BLaER1 (cell line): ENCODE results near the gene LCAT.
"Not testable (repeated sequence)": the region's sequence is repeated elsewhere in the genome, so short reads cannot be mapped to it uniquely, and the experiment has no call there.

ENCODE experiments used
- H3K27ac ChIP-seq: shearing (Covaris generic); formaldehyde crosslinking; 2 replicates; pipeline ENCODE4 v1.8.1; 2022
- H3K27me3 ChIP-seq: shearing (Covaris generic); formaldehyde crosslinking; 2 replicates; pipeline ENCODE4 v1.8.1; 2022
- H3K36me3 ChIP-seq: shearing (Covaris generic); formaldehyde crosslinking; 2 replicates; pipeline ENCODE4 v1.8.1; 2022
- H3K4me1 ChIP-seq: shearing (Covaris generic); formaldehyde crosslinking; 2 replicates; pipeline ENCODE4 v1.8.1; 2022
- H3K4me2 ChIP-seq: shearing (Covaris generic); formaldehyde crosslinking; 2 replicates; pipeline ENCODE4 v1.8.1; 2022
- H3K4me3 ChIP-seq: shearing (Covaris generic); formaldehyde crosslinking; 2 replicates; pipeline ENCODE4 v1.8.1; 2022
- H3K9ac ChIP-seq: shearing (Covaris generic); formaldehyde crosslinking; 2 replicates; pipeline ENCODE4 v1.8.1; 2022
- H3K9me3 ChIP-seq: shearing (Covaris generic); formaldehyde crosslinking; 2 replicates; pipeline ENCODE4 v1.8.1; 2022
- H4K20me1 ChIP-seq: shearing (Covaris generic); formaldehyde crosslinking; 2 replicates; pipeline ENCODE4 v1.8.1; 2022
- Cebpa-rat ChIP-seq: shearing (Covaris generic); IDR thresholded peaks from 2 replicates; pipeline ENCODE4 v1.8.1; 2022

LCAT gene

GRCh38 chr16:67917140-67917851, 26.6 kb downstream of the LCAT start:
- TF ChIP-seq Cebpa-rat = no peak
- no peak overlapping the region for H3K4me3 ChIP-seq
- no peaks in the 10 kb centered on the region for H3K27me3 ChIP-seq
- no peak overlapping the region for H3K4me2 ChIP-seq
- peaks cover 69% of the 10 kb centered on the region for H3K36me3 ChIP-seq
- H4K20me1 ChIP-seq = peaks cover 85% of the 10 kb centered on the region
- H3K4me1 ChIP-seq = peaks cover 42% of the 10 kb centered on the region
- H3K9ac ChIP-seq = peak overlapping the region; percentile 35; the same call in 1 of the 2 replicates
- no peaks in the 10 kb centered on the region for H3K9me3 ChIP-seq
- H3K27ac ChIP-seq = no peak overlapping the region

DNA sequence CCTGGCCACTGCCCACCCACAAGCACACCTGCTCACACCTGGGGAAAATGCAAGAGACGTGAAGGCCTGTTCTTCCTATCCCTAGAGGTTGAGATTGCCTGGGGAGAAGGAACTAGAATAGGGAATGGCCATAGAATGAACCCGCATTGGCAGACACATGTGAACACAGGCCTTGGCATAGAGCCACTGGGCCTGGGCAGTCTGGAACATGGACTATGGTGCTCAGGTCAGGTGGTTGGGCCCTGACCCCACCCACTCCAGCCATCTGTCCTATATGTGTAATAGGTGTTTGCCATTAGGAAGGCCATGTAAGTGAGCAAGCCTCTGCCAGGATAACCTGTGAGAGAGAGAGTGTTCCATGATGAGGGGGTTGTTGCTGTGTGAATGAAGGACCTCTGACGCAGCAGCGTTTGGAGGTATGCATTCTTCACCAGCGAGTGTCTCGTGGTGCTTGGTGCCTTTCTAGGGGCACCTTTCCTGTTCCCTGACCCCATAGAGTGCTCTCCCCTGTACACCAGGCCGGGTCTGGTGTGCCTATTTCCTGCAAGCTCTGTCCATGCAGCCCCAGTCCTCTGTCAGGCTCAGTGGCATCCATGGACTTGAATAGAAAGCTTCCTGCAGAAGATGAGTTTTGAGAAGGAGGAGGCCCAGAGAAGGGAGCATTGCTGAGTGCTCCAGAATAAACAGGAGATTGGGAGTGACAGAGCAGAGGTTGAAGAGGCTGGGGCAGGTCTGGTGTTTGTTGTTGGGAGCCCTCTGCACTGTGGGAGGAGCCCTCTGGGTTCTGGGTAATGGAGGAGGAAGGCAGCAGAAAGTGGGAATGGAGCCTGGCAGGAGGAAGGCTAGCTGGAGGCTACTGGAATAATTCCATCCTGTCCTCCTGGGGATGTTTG, 27.8 kb downstream of the LCAT start:
- H3K4me2 ChIP-seq = no peak overlapping the region
- TF ChIP-seq Cebpa-rat = no peak
- no peak overlapping the region for H3K27ac ChIP-seq
- H3K4me1 ChIP-seq = peaks cover 32% of the 10 kb centered on the region
- H3K4me3 ChIP-seq = no peak overlapping the region
- H3K36me3 ChIP-seq = peaks cover 78% of the 10 kb centered on the region
- peaks cover 85% of the 10 kb centered on the region for H4K20me1 ChIP-seq
- no peaks in the 10 kb centered on the region for H3K27me3 ChIP-seq
- no peak overlapping the region for H3K9ac ChIP-seq
- H3K9me3 ChIP-seq = no peaks in the 10 kb centered on the region

DNA sequence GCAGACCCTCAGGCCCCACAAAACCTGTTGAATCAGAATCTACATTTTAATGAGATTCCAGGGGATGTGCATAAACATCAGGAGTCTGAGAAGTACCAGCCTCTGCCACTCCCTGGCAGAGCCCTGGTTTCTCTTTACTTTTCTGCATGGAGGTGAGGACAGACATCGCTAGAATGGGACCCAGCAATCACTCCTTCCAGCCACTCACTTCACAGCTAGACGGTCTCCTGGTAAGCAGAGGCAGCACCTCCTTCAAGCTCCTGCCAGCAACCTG, 28.5 kb downstream of the LCAT start:
- not testable (repeated sequence) for H3K4me2 ChIP-seq, H3K9ac ChIP-seq, H3K27ac ChIP-seq, H3K4me3 ChIP-seq, H3K9me3 ChIP-seq, H3K27me3 ChIP-seq
- H4K20me1 ChIP-seq = peaks cover 85% of the 10 kb centered on the region
- peaks cover 84% of the 10 kb centered on the region for H3K36me3 ChIP-seq
- peaks cover 32% of the 10 kb centered on the region for H3K4me1 ChIP-seq

DNA sequence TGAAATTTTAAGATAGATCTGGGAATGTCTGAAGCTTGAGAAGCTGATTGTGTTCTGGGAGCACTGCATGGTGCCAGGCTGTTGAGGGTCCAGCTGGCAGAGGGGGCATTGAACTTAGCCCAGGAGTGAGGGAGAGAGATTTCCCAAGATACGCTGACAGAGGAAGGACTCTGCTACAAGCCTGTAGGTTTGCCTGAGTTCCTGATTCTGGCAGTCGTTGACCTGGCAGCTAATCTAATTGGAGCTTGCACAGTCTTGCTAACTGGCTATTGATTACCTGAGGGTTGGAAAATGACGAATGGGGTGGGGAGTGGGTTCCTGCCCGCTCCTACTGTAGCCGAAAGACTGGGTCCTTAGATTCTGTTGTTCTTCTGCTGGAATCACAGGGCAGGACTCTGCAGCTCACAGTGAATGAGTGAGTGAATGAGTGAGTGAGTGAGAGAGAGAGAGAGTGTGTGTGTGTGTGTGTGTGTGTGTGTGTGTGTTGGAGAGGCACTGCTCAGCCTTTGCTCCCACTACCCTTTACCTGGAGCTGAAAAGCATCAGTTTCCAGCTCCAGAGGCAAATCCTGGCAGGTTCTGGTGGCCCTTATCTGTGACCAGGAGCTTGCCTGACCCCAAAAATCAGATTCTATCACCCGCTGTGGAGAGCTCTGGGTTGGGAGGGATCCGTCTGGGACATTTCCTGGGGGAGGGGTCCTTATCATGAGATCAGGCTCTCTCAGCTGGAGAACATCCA, 29.0 kb downstream of the LCAT start:
- peaks cover 86% of the 10 kb centered on the region for H3K36me3 ChIP-seq
- H3K27me3 ChIP-seq = no peaks in the 10 kb centered on the region
- H3K4me2 ChIP-seq = no peak overlapping the region
- peaks cover 85% of the 10 kb centered on the region for H4K20me1 ChIP-seq
- no peak for TF ChIP-seq Cebpa-rat
- no peak overlapping the region for H3K4me3 ChIP-seq
- no peak overlapping the region for H3K27ac ChIP-seq
- H3K4me1 ChIP-seq = peaks cover 32% of the 10 kb centered on the region
- H3K9me3 ChIP-seq = no peaks in the 10 kb centered on the region
- no peak overlapping the region for H3K9ac ChIP-seq

DNA sequence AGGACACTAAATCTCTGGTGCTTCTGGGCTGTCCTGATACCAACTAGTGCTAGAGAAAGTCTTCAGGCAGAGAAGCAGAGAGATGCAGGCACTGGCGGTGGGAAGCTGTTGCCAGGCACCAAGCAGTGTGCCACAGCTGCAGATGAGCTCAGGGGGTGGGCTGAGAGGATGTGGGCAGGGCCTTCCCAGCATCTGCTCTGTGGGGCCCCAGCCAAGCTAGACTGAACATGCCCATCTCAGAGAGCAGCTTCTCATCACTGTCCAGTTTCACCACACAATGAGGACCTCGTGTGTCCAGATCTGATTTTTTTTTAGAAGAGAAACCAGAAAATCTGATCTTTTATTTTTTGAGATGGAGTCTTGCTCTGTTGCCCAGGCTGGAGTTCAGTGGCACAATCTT, 33.8 kb downstream of the LCAT start:
- H3K4me3 ChIP-seq = no peak overlapping the region

GRCh38 chr16:67909056-67909742, 34.7 kb downstream of the LCAT start:
- H3K4me1 ChIP-seq = peaks cover 21% of the 10 kb centered on the region
- peaks cover 65% of the 10 kb centered on the region for H3K36me3 ChIP-seq
- H3K4me3 ChIP-seq = no peak overlapping the region
- peaks cover 54% of the 10 kb centered on the region for H4K20me1 ChIP-seq
- H3K27me3 ChIP-seq = no peaks in the 10 kb centered on the region
- no peaks in the 10 kb centered on the region for H3K9me3 ChIP-seq
- TF ChIP-seq Cebpa-rat = no peak
- H3K27ac ChIP-seq = no peak overlapping the region
- H3K9ac ChIP-seq = peak overlapping the region; percentile 30; the same call in 1 of the 2 replicates
- H3K4me2 ChIP-seq = peak overlapping the region; percentile 29; the same call in 1 of the 2 replicates

More for the DNA sequence above, 33.8 kb downstream of the LCAT start:
- H4K20me1 ChIP-seq = peaks cover 63% of the 10 kb centered on the region
- peak overlapping the region; percentile 30; the same call in 1 of the 2 replicates for H3K9ac ChIP-seq
- H3K27me3 ChIP-seq = no peaks in the 10 kb centered on the region
- H3K4me1 ChIP-seq = peaks cover 21% of the 10 kb centered on the region
- no peak for TF ChIP-seq Cebpa-rat
- H3K27ac ChIP-seq = no peak overlapping the region
- H3K9me3 ChIP-seq = no peaks in the 10 kb centered on the region
- peaks cover 70% of the 10 kb centered on the region for H3K36me3 ChIP-seq
- peak overlapping the region; percentile 29 for H3K4me2 ChIP-seq

- H3K27ac ChIP-seq = no peak overlapping the region
- H3K27me3 ChIP-seq = no peaks in the 10 kb centered on the region
- no peak for TF ChIP-seq Cebpa-rat
- H3K4me1 ChIP-seq = peaks cover 21% of the 10 kb centered on the region
- H3K36me3 ChIP-seq = peaks cover 72% of the 10 kb centered on the region
- H3K9ac ChIP-seq = no peak overlapping the region
- no peak overlapping the region for H3K4me3 ChIP-seq
- peaks cover 65% of the 10 kb centered on the region for H4K20me1 ChIP-seq
- H3K9me3 ChIP-seq = no peaks in the 10 kb centered on the region
- H3K4me2 ChIP-seq = no peak overlapping the region
Observed at GRCh38 chr16:67907397-67908180, 36.3 kb downstream of the LCAT start.

- Histone ChIP-seq H3K4me2 (no peak overlapping the region), H3K9ac (no peak overlapping the region), H4K20me1 (peaks cover 68% of the 10 kb centered on the region), H3K27me3 (no peaks in the 10 kb centered on the region), H3K4me1 (no peaks in the 10 kb centered on the region), H3K4me3 (no peak overlapping the region), H3K36me3 (peaks cover 53% of the 10 kb centered on the region), H3K9me3 (no peaks in the 10 kb centered on the region), H3K27ac (no peak overlapping the region)
- TF ChIP-seq Cebpa-rat = no peak
Observed at GRCh38 chr16:67902831-67903230, 41.1 kb downstream of the LCAT start.

- Histone ChIP-seq H3K4me1 (no peaks in the 10 kb centered on the region), H3K9me3 (no peaks in the 10 kb centered on the region), H3K36me3 (peaks cover 59% of the 10 kb centered on the region), H4K20me1 (peaks cover 79% of the 10 kb centered on the region), H3K9ac (no peak overlapping the region), H3K27ac (no peak overlapping the region), H3K4me3 (no peak overlapping the region), H3K27me3 (no peaks in the 10 kb centered on the region), H3K4me2 (no peak overlapping the region)
- TF ChIP-seq Cebpa-rat = no peak
Observed at GRCh38 chr16:67901734-67902133, 42.2 kb downstream of the LCAT start.
